ENCODE results near the gene RPL29. TPM values are rescaled to one million over a fixed set of nuclear protein-coding genes. Genes with fewer than 3 reads are reported as not detected.

Gene RPL29
- total and polyA plus RNA-seq, 2 of the 13 experiments (the other 11 are each of a cell fraction or from before 2014, with no cell fraction given), result 1,348 to 2,263 TPM

GRCh38 chr3:52034212-52034611 lies 38.5 kb upstream of the RPL29 start:
- Histone ChIP-seq H3K27me3 (ENCODE audit: control insufficient read depth in 1 of 2, insufficient read depth in 2 of 2, low read length in 2 of 2) (no peaks in the 10 kb centered on the region), H3K4me1 (ENCODE audit: insufficient read depth, low read length) (peaks cover 93% of the 10 kb centered on the region), H2AFZ (ENCODE audit: low read length) (no peak overlapping the region), H3K4me2 (ENCODE audit: low read depth, low read length) (peak overlapping the region; percentile 78), H3K27ac (ENCODE audit: extremely low read length, insufficient read depth, low read length) (no peak overlapping the region), H4K20me1 (ENCODE audit: insufficient read depth, low read length) (no peaks in the 10 kb centered on the region), H3K9ac (ENCODE audit: insufficient read depth, low read depth, low read length) (no peak overlapping the region; the same call in 1 of the 2 replicates), H3K79me2 (ENCODE audit: insufficient read depth, low read length) (no peaks in the 10 kb centered on the region), H3K4me3 (replicated peaks in 1 of 3; ENCODE audit: insufficient read depth in 1 of 3, low read depth in 2 of 3, low read length in 3 of 3) (peak overlapping the region in 1 of 3 experiments; percentile 34; a peak in 1 of 6 replicates), H3K36me3 (replicated peaks in 1 of 2; ENCODE audit: control insufficient read depth in 1 of 2, insufficient read depth in 2 of 2, low read length in 2 of 2) (no peaks in the 10 kb centered on the region), H3K9me3 (ENCODE audit: low read length) (no peaks in the 10 kb centered on the region)
- no peak for DNase-seq (ENCODE audit: low spot score)
- 5% methylated on average over 4 of the region's 5 CpGs for WGBS (ENCODE audit: low lambda C conversion rate)
- ChIA-PET CTCF (ENCODE audit: low intra/inter-chr PET ratio, low total read pairs) (no interaction called here), POLR2A (interaction anchor here (0.6 to 1.4 kb wide), 4 partner anchors 15 to 1809 kb away, joined by 3 to 5 read pairs (median 4); no protein-coding TSS in a partner anchor)
- intact Hi-C loops (cut with micrococcal nuclease; ENCODE audit: unreplicated experiment) (no loop called here), in situ Hi-C loops (cut with HindIII; ENCODE audit: extremely low pct_ligation_motif_present, low pct_unique_long_range_greater_than_20kb) (no loop called here)
- FAIRE-seq, result peak; percentile 15
- TF ChIP-seq PATZ1 (CRISPR knock-in tag; IDR thresholded peaks at IDR 0.05), result peak; percentile 53
- peak; percentile 51 for TF ChIP-seq HNF4A (CRISPR knock-in tag; IDR thresholded peaks at IDR 0.05)
- no peak for TF ChIP-seq TARDBP (CRISPR knock-in tag; IDR thresholded peaks at IDR 0.05)
- 0 out of 2 replicates have a peak, but pooled peaks have one; percentile 17 for TF ChIP-seq ZNF724P (CRISPR knock-in tag; IDR thresholded peaks at IDR 0.05; ENCODE audit: borderline replicate concordance)
- TF ChIP-seq UBTF (CRISPR knock-in tag; IDR thresholded peaks at IDR 0.05), result no peak
- no peak for TF ChIP-seq MLXIP (CRISPR knock-in tag; IDR thresholded peaks at IDR 0.05; ENCODE audit: borderline replicate concordance)
- TF ChIP-seq ZNF224 (CRISPR knock-in tag; IDR thresholded peaks at IDR 0.05), result no peak
- TF ChIP-seq ZNF770 (CRISPR knock-in tag; IDR thresholded peaks at IDR 0.05), result peak; percentile 86
- no peak for TF ChIP-seq ZBTB7A (CRISPR knock-in tag; IDR thresholded peaks at IDR 0.05)
- 0 out of 2 replicates have a peak, but pooled peaks have one; percentile 20 for TF ChIP-seq RARA (CRISPR knock-in tag; IDR thresholded peaks at IDR 0.05)
- 0 out of 2 replicates have a peak, but pooled peaks have one; percentile 15 for TF ChIP-seq HNF4G (IDR thresholded peaks at IDR 0.05; ENCODE audit: borderline replicate concordance, low read depth, low read length)
- TF ChIP-seq HNF4G (CRISPR knock-in tag; IDR thresholded peaks at IDR 0.05; ENCODE audit: borderline replicate concordance, low read depth), result no peak
- no peak for TF ChIP-seq POGZ (CRISPR knock-in tag; IDR thresholded peaks at IDR 0.05)
- no peak for ATAC-seq
- TSS peak; percentile 60 for BruUV-seq (replicated peaks)

Measured in HepG2 (cell line).